A673 (cell line): ENCODE measurements around the gene NPAS2. TPM values are rescaled to one million over a fixed set of nuclear protein-coding genes. Genes with fewer than 3 reads are reported as not detected.

Experiments
- BruUV-seq: library from RNA; stranded (reverse); fragments of 400-500 nt; replicated peaks from 2 replicates; lab custom pipeline; 2021; lab: Mats Ljungman, UMichigan
- CTCF ChIA-PET: fragments of 300-600 bp; sonication (Branson Sonifier 250); formaldehyde crosslinking; loops from one replicate; lab custom pipeline; 2022; ENCODE audit warnings: antibody characterized with exemption; lab: Charles Lee
- POLR2A ChIA-PET: fragments of 300-600 bp; sonication (Branson Sonifier 250); formaldehyde crosslinking; loops from one replicate; lab custom pipeline; 2022; ENCODE audit warnings: antibody characterized with exemption; ENCODE audit not compliant: low non-redundant PET; lab: Charles Lee
- DNase-seq: peaks from one replicate; pipeline ENCODE4 v3.0.0-alpha.2; 2015; ENCODE audit warnings: low spot score
- H3K27ac ChIP-seq: fragments of 200-600 bp; sonication (generic); 2 replicates; pipeline ENCODE4 v1.5.1; 2016; ENCODE audit warnings: mixed run types, low read depth, mild to moderate bottlenecking, mixed read lengths, antibody characterized with exemption, low read length; ENCODE audit not compliant: poor library complexity, severe bottlenecking
- H3K27me3 ChIP-seq: fragments of 200-600 bp; sonication (generic); replicated peaks from 2 replicates; pipeline ENCODE4 v1.6.1; 2017; ENCODE audit warnings: mixed run types, low read depth, mild to moderate bottlenecking, mixed read lengths, antibody characterized with exemption, low read length; ENCODE audit not compliant: insufficient read depth, poor library complexity
- H3K36me3 ChIP-seq: fragments of 200-600 bp; sonication (generic); 2 replicates; pipeline ENCODE4 v1.6.1; 2016; ENCODE audit warnings: mixed run types, mild to moderate bottlenecking, mixed read lengths, antibody characterized with exemption, low read length; ENCODE audit not compliant: insufficient read depth, poor library complexity, severe bottlenecking
- H3K4me1 ChIP-seq: fragments of 200-600 bp; sonication (generic); 2 replicates; pipeline ENCODE4 v1.6.1; 2017; ENCODE audit warnings: mixed run types, mild to moderate bottlenecking, mixed read lengths, antibody characterized with exemption, low read length; ENCODE audit not compliant: insufficient read depth, poor library complexity, severe bottlenecking
- H3K4me3 ChIP-seq: fragments of 200-600 bp; sonication (generic); 2 replicates; pipeline ENCODE4 v1.5.1; 2016; ENCODE audit warnings: low read depth, mixed run types, mild to moderate bottlenecking, mixed read lengths, low read length; ENCODE audit not compliant: poor library complexity, severe bottlenecking
- H3K9me3 ChIP-seq: fragments of 200-600 bp; sonication (generic); 2 replicates; pipeline ENCODE4 v1.6.1; 2016; ENCODE audit warnings: mixed run types, low read depth, mild to moderate bottlenecking, mixed read lengths, antibody characterized with exemption, low read length; ENCODE audit not compliant: poor library complexity, severe bottlenecking
- CTCF ChIP-seq: fragments of 300-800, 200-600 bp; sonication (generic); conservative IDR thresholded peaks from 2 replicates; pipeline ENCODE4 v1.5.1; 2017; ENCODE audit warnings: low read depth, mild to moderate bottlenecking, antibody characterized with exemption, low read length, moderate library complexity, mixed read lengths
- EZH2 ChIP-seq: fragments of 200-600 bp; sonication (generic); IDR thresholded peaks from 2 replicates; pipeline ENCODE4 v1.6.1; 2017; ENCODE audit warnings: borderline replicate concordance, low read depth, mild to moderate bottlenecking, mixed read lengths, antibody characterized with exemption, low read length; ENCODE audit not compliant: poor library complexity, severe bottlenecking
- intact Hi-C: fragments of 100-400 bp; cut with micrococcal nuclease; formaldehyde crosslinking; loops from one replicate; pipeline ENCODE4 v1.10.0; 2022; ENCODE audit not compliant: unreplicated experiment
- total RNA-seq: library from RNA; stranded (reverse); gene quantifications from 2 replicates; pipeline ENCODE4 v1.2.3, GENCODE V29; 2021

Gene NPAS2
- total RNA-seq, 1 experiment from 2014 or later, result 9.4 TPM

- peaks cover 15% of the 10 kb centered on the region for H3K4me1 ChIP-seq
- H3K4me3 ChIP-seq, result peak overlapping the region; percentile 99
- CTCF ChIA-PET, result no interaction called here
- TF ChIP-seq EZH2 (no peak), CTCF (no peak)
- peak overlapping the region; percentile 2 for H3K27ac ChIP-seq
- H3K27me3 ChIP-seq, result no peaks in the 10 kb centered on the region
- POLR2A ChIA-PET, result no interaction called here
- no TSS peak for BruUV-seq
- peaks cover 62% of the 10 kb centered on the region for H3K36me3 ChIP-seq
- intact Hi-C loops, result no loop called here
- no peak for DNase-seq
- H3K9me3 ChIP-seq, result no peaks in the 10 kb centered on the region
These were observed 184.8 kb downstream of the NPAS2 start for GRCh38 chr2:101004620-101005325.

- intact Hi-C loops, result no loop called here
- H3K27ac ChIP-seq, result no peak overlapping the region
- BruUV-seq, result no TSS peak
These were observed 186.3 kb downstream of the NPAS2 start for GRCh38 chr2:101006065-101006715.

More at GRCh38 chr2:101006065-101006715, 186.3 kb downstream of the NPAS2 start:
- H3K4me1 ChIP-seq, result peaks cover 15% of the 10 kb centered on the region
- TF ChIP-seq CTCF (no peak), EZH2 (no peak)
- no peaks in the 10 kb centered on the region for H3K27me3 ChIP-seq
- ChIA-PET POLR2A (interaction anchor here (0.5 to 0.6 kb wide), 2 partner anchors 59 to 560 kb away, joined by 3 to 8 read pairs; no protein-coding TSS in a partner anchor), CTCF (no interaction called here)
- no peak overlapping the region for H3K4me3 ChIP-seq
- no peak for DNase-seq
- H3K36me3 ChIP-seq, result peaks cover 74% of the 10 kb centered on the region
- no peaks in the 10 kb centered on the region for H3K9me3 ChIP-seq
